Activated gamma-delta T cell treated with anti-CD3 and anti-CD28 coated beads, Interleukin-2, amount 50 U/mL, for 16 hours (primary cell): ENCODE results near the gene DRC3.
A peak's percentile ranks its signal among the peaks of the same experiment; 100 is the strongest.
"Not testable (repeated sequence)": the region's sequence is repeated elsewhere in the genome, so short reads cannot be mapped to it uniquely, and the experiment has no call there.

Experiments
- DNase-seq: peaks from one replicate; pipeline ENCODE4 v3.0.0-alpha.2; 2020; ENCODE audit warnings: low read depth

DRC3 gene

GRCh38 chr17:17972126-17972951 is at the start of gene DRC3, which contains the start of gene TOM1L2:
TSS of gene DRC3 (plus strand) at chr17:17972862. CDS start at chr17:17977599, 4,737 bp downstream.
TSS of gene TOM1L2 (minus strand) at chr17:17972400. CDS start at chr17:17972313, 87 bp downstream.
- DNase-seq = peak; percentile 100

- DNase-seq = no peak
Measured at GRCh38 chr17:17924131-17924856, 48.4 kb upstream of the DRC3 start.

GRCh38 chr17:17924857-17925250 is 47.8 kb upstream of the DRC3 start:
- DNase-seq = no peak

- DNase-seq = no peak
Measured at GRCh38 chr17:17926036-17926435, 46.6 kb upstream of the DRC3 start.

GRCh38 chr17:17926840-17927449 is 45.7 kb upstream of the DRC3 start:
- no peak for DNase-seq

- DNase-seq = no peak
Measured at GRCh38 chr17:17928398-17929287, 44.0 kb upstream of the DRC3 start.

GRCh38 chr17:17929655-17930380 is 42.8 kb upstream of the DRC3 start:
- no peak for DNase-seq

GRCh38 chr17:17930674-17931073 is 42.0 kb upstream of the DRC3 start:
- DNase-seq = no peak

GRCh38 chr17:17931159-17931558 is 41.5 kb upstream of the DRC3 start:
- DNase-seq = no peak

- DNase-seq = no peak
Measured at GRCh38 chr17:17933775-17934174, 38.9 kb upstream of the DRC3 start.

- DNase-seq = no peak
Measured at GRCh38 chr17:17934214-17934613, 38.4 kb upstream of the DRC3 start.

- DNase-seq = no peak
Measured at GRCh38 chr17:17934806-17935205, 37.9 kb upstream of the DRC3 start.

- no peak for DNase-seq
Measured at GRCh38 chr17:17935321-17936271, 37.1 kb upstream of the DRC3 start.

- DNase-seq = no peak
Measured at GRCh38 chr17:17937201-17937853, 35.3 kb upstream of the DRC3 start.

GRCh38 chr17:17937958-17938357 is 34.7 kb upstream of the DRC3 start:
- DNase-seq = no peak

- no peak for DNase-seq
Measured at GRCh38 chr17:17938388-17939107, 34.1 kb upstream of the DRC3 start.

GRCh38 chr17:17939941-17940340 is 32.7 kb upstream of the DRC3 start:
- not testable (repeated sequence) for DNase-seq

- no peak for DNase-seq
Measured at GRCh38 chr17:17940441-17940911, 32.2 kb upstream of the DRC3 start.

- DNase-seq = no peak
Measured at GRCh38 chr17:17941015-17941414, 31.6 kb upstream of the DRC3 start.
